ENCODE results near the gene TTC23. TPM values are rescaled to one million over a fixed set of nuclear protein-coding genes. Genes with fewer than 3 reads are reported as not detected.

TTC23 gene
- polyA plus RNA-seq, 2 of the 4 experiments (the other 2 are of a cell fraction) = 7.0 to 16.5 TPM

DNA sequence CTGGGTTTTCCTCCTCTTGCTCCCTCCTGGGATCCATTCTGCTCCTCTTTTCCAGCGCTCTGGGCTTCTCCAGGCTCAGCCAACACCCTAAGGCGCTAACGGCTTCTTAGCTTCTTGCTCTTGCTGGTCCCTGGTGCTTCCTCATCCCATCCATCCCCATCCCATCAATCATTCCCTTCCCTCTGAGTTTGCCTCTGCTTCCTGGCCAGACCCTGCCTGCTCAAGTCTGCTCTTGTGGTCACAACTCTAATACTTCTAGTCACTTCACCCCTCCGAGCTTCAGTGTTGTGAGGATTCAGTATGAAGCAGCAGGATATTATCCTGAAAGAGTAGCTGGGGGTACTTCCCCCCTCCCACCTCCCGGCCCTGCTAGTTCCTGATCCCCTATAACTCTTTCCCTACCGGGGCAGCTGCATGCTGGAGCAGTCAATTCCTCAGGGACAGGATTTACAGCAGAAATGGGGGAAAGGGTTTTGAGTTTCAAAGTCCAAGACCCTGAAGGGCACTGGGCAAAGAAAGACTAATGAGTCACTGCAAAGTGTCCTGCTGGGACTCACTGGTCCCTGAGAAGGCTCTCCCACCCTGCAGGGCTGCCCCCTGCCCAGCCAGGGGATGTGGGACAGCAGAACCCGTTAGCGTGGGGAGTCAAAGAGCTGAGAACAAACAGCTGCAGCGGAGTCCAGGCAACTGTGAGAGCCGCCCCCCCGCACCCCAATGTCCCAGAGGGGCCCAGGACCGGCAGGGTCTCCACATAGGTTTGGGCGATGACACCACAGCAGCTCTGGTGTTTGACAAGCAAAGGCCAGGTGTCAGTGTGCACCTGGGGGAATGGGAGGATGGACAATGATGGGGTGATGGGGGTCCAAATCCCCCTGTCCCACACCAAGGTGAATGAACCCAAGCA is 146.8 kb downstream of the TTC23 start:
- no peak overlapping the region for H3K27ac ChIP-seq
- no peaks in the 10 kb centered on the region for H3K9me3 ChIP-seq
- H3K4me2 ChIP-seq = no peak overlapping the region
- no peak for DNase-seq (ENCODE audit: low read depth in 1 of 2, low spot score in 1 of 2)
- CTCF ChIA-PET = interaction anchor here (0.6 to 17.7 kb wide), 21 partner anchors 10 to 674 kb away, joined by 3 to 372 read pairs (median 5); no protein-coding TSS in a partner anchor
- WGBS (ENCODE audit: missing lambda C conversion rate) = 64% methylated on average over 13 of the region's 13 CpGs
- no peak overlapping the region for H3K4me3 ChIP-seq
- POLR2A ChIA-PET = no interaction called here
- no peak for FAIRE-seq
- no peak for ATAC-seq
- no peak for TF ChIP-seq NR3C1 (IDR thresholded peaks at IDR 0.05)
- TF ChIP-seq KDM5A (IDR thresholded peaks at IDR 0.05) = no peak
- no peak for TF ChIP-seq HOXA7 (CRISPR knock-in tag; IDR thresholded peaks at IDR 0.05)
- TF ChIP-seq, protein P1, sequence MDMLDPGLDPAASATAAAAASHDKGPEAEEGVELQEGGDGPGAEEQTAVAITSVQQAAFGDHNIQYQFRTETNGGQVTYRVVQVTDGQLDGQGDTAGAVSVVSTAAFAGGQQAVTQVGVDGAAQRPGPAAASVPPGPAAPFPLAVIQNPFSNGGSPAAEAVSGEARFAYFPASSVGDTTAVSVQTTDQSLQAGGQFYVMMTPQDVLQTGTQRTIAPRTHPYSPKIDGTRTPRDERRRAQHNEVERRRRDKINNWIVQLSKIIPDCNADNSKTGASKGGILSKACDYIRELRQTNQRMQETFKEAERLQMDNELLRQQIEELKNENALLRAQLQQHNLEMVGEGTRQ (IDR thresholded peaks at IDR 0.05) = no peak
- no peak for TF ChIP-seq JUN (IDR thresholded peaks at IDR 0.05)
- TF ChIP-seq ZFP36 (IDR thresholded peaks at IDR 0.05; ENCODE audit: borderline replicate concordance, partially characterized antibody) = no peak
- TF ChIP-seq, protein P2, sequence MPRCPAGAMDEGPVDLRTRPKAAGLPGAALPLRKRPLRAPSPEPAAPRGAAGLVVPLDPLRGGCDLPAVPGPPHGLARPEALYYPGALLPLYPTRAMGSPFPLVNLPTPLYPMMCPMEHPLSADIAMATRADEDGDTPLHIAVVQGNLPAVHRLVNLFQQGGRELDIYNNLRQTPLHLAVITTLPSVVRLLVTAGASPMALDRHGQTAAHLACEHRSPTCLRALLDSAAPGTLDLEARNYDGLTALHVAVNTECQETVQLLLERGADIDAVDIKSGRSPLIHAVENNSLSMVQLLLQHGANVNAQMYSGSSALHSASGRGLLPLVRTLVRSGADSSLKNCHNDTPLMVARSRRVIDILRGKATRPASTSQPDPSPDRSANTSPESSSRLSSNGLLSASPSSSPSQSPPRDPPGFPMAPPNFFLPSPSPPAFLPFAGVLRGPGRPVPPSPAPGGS (IDR thresholded peaks at IDR 0.05) = no peak
- no peak for TF ChIP-seq TFCP2L1 (CRISPR knock-in tag; IDR thresholded peaks at IDR 0.05)
- TF ChIP-seq, protein P3, sequence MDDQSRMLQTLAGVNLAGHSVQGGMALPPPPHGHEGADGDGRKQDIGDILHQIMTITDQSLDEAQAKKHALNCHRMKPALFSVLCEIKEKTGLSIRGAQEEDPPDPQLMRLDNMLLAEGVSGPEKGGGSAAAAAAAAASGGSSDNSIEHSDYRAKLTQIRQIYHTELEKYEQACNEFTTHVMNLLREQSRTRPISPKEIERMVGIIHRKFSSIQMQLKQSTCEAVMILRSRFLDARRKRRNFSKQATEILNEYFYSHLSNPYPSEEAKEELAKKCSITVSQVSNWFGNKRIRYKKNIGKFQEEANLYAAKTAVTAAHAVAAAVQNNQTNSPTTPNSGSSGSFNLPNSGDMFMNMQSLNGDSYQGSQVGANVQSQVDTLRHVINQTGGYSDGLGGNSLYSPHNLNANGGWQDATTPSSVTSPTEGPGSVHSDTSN (IDR thresholded peaks at IDR 0.05) = no peak
- TF ChIP-seq, protein P4, sequence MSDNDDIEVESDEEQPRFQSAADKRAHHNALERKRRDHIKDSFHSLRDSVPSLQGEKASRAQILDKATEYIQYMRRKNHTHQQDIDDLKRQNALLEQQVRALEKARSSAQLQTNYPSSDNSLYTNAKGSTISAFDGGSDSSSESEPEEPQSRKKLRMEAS (IDR thresholded peaks at IDR 0.05) = no peak
- no peak for TF ChIP-seq NPAS2 (CRISPR knock-in tag; IDR thresholded peaks at IDR 0.05; ENCODE audit: borderline replicate concordance)
- TF ChIP-seq POLR2A (IDR thresholded peaks at IDR 0.05; ENCODE audit: low read length) = no peak
- no peak for TF ChIP-seq CBX8 (IDR thresholded peaks at IDR 0.05)
- no peak for TF ChIP-seq FOXS1 (CRISPR knock-in tag; IDR thresholded peaks at IDR 0.05)
- TF ChIP-seq HEYL (CRISPR knock-in tag; IDR thresholded peaks at IDR 0.05) = no peak
- TF ChIP-seq PHF8 (IDR thresholded peaks at IDR 0.05; ENCODE audit: borderline replicate concordance, low read depth) = no peak
- peaks cover 16% of the 10 kb centered on the region for H3K4me1 ChIP-seq

DNA sequence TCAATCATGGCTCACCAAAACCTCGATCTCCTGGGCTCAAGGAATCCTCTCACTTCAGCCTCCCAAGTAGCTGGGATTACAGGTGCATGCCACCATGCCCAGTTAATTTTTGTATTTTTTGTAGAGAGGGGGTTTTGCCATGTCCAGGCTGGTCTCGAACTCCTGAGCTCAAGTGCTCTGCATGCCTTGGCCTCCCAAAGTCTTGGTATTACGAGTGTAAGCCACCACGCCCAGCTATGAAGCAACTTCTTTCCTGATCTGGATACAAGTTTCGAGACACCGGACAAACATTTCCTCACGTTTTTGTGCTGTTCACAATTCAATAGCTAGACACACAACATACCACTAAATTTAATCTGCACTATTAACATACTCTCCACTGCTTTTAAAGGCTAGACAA is 147.9 kb downstream of the TTC23 start:
- peaks cover 5% of the 10 kb centered on the region for H3K4me1 ChIP-seq
- TF ChIP-seq NPAS2 (CRISPR knock-in tag; IDR thresholded peaks at IDR 0.05; ENCODE audit: borderline replicate concordance) = no peak
- ChIA-PET POLR2A (no interaction called here), CTCF (interaction anchor here (0.6 to 17.7 kb wide), 43 partner anchors 10 to 673 kb away, joined by 3 to 372 read pairs (median 5); partner anchors contain the start of genes IGF1R and TTC23)
- no peak for DNase-seq (ENCODE audit: low read depth in 1 of 2, low spot score in 1 of 2)
- no peak overlapping the region for H3K4me3 ChIP-seq
- 73% methylated on average over 7 of the region's 7 CpGs for WGBS (ENCODE audit: missing lambda C conversion rate)
- ATAC-seq = no peak
- FAIRE-seq = peak; percentile 65
- no peak overlapping the region for H3K27ac ChIP-seq
- H3K9me3 ChIP-seq = no peaks in the 10 kb centered on the region
- no peak overlapping the region for H3K4me2 ChIP-seq

DNA sequence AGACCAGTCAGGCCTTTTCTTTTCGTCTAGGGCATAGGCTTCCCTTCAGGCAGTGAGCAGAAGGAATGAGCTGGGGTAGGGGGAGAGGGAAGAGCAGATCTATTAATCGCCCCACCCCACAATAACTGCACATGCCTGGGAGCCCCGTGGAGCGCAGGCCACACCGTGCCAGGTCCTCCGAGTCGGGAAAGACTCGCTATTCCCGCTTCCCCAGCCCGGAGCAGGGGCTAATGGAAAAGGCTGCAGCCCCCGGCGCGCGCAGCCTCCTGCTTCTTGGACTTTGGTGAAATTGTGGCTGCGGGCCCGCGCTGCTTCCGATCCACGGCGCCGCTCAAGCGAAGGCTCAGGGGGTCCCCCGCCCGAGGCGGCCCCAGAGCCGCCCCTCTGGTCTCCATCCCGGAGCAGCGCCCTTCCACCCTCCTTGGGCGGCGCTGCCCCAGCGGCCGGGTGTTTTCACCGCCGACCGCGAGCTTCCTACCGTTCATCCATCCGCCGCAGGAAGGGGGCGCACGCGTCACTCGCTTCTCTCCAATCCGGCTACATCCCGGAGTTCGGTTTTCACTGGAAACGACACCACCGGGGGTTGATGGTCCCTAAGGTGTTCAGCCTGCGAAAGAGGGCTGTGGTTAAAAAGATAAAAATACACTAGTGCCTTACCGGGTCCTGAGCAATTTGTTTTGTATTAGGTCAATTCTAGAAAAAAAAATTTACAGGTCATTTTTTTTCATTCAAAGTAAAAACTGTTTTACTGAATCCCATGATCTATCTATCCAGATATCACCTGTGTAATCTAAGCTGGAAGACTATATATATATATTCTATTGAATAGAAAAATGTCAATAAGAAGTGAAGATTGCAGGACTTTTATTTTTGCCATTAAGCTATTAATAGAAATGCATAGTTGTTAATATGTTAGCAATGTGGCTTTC is 148.9 kb downstream of the TTC23 start:
- ChIA-PET POLR2A (interaction anchor here (0.6 kb wide), 3 partner anchors 151 to 244 kb away, joined by 3 to 5 read pairs (median 5); partner anchors contain the start of gene LRRC28), CTCF (interaction anchor here (0.6 to 17.7 kb wide), 71 partner anchors 11 to 684 kb away, joined by 3 to 372 read pairs (median 4); partner anchors contain the start of genes IGF1R and TTC23)
- peak; percentile 89 for TF ChIP-seq SMC3 (IDR thresholded peaks at IDR 0.05)
- no peak for TF ChIP-seq MAFK (IDR thresholded peaks at IDR 0.05; ENCODE audit: partially characterized antibody)
- TF ChIP-seq, protein P5, sequence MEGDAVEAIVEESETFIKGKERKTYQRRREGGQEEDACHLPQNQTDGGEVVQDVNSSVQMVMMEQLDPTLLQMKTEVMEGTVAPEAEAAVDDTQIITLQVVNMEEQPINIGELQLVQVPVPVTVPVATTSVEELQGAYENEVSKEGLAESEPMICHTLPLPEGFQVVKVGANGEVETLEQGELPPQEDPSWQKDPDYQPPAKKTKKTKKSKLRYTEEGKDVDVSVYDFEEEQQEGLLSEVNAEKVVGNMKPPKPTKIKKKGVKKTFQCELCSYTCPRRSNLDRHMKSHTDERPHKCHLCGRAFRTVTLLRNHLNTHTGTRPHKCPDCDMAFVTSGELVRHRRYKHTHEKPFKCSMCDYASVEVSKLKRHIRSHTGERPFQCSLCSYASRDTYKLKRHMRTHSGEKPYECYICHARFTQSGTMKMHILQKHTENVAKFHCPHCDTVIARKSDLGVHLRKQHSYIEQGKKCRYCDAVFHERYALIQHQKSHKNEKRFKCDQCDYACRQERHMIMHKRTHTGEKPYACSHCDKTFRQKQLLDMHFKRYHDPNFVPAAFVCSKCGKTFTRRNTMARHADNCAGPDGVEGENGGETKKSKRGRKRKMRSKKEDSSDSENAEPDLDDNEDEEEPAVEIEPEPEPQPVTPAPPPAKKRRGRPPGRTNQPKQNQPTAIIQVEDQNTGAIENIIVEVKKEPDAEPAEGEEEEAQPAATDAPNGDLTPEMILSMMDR (IDR thresholded peaks at IDR 0.05) = peak; percentile 95
- TF ChIP-seq, protein P4 (IDR thresholded peaks at IDR 0.05) = peak; percentile 66
- peak; percentile 91 for TF ChIP-seq RAD21 (conservative IDR thresholded peaks at IDR 0.05 in 1 of 2, IDR thresholded peaks at IDR 0.05 in 1 of 2)
- no peak for TF ChIP-seq JUN (IDR thresholded peaks at IDR 0.05)
- ATAC-seq (peak; percentile 52 to 76), FAIRE-seq (peak; percentile 7), DNase-seq (ENCODE audit: low read depth in 1 of 2, low spot score in 1 of 2) (peak; percentile 81 to 90)
- H3K4me3 ChIP-seq = peak overlapping the region; percentile 43
- 8% methylated on average over 46 of the region's 50 CpGs for WGBS (ENCODE audit: missing lambda C conversion rate)
- H3K9me3 ChIP-seq = no peaks in the 10 kb centered on the region
- peak overlapping the region; percentile 59 to 82 for H3K27ac ChIP-seq
- H3K4me1 ChIP-seq = no peaks in the 10 kb centered on the region
- H3K4me2 ChIP-seq = peak overlapping the region; percentile 90

Measured in A549 (cell line).